Stimulated activated CD8-positive, alpha-beta memory T cell treated with anti-CD3 and anti-CD28 coated beads, Interleukin-12 subunit alpha, Interleukin-12 subunit beta, amount 100 ng/mL, for 1 hour (primary cell): ENCODE results near the gene PRKG2.

Source experiments
- DNase-seq: peaks from one replicate; pipeline ENCODE4 v3.0.0-alpha.2; 2020; ENCODE audit warnings: low read depth

Gene PRKG2

DNA sequence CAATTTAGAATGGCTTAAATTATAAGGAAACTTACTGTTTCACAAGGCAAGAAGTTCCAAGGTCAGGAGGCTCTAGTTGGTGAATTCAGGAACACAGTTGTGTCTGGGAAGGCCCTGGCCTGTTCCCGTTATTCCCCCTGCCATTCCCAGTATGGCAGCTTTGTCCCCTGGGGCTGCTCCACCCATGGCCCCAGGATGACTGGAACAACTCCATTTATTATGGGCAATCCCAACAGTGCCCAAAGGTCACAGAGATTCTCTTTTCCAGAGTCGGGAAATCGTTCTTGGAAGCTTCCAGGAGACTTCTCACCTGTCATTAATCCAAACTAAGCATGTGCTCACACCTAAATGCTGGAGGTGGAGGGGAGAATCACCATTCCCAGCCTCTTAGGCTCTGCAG is 2.8 kb upstream of the PRKG2 start:
- no peak for DNase-seq

DNA sequence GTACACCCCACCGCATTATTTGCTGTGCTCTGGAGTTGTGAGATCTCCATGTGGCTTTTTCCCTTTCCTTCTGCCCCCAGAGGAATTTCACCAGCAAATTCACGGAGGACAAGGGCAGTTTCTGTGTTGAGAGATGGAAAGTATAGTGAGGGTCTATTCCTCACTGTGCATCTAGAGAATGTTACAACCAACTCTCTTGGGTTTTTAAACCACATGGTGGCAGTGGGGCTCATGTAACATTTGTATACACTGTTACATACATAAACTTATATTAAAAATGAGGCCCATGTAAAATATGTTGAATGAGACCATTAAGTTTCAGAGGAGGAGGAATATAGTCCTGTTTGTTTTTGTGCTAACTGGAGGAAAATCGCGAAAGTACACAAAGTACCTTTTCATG is 909 bp upstream of the PRKG2 start:
- no peak for DNase-seq

DNA sequence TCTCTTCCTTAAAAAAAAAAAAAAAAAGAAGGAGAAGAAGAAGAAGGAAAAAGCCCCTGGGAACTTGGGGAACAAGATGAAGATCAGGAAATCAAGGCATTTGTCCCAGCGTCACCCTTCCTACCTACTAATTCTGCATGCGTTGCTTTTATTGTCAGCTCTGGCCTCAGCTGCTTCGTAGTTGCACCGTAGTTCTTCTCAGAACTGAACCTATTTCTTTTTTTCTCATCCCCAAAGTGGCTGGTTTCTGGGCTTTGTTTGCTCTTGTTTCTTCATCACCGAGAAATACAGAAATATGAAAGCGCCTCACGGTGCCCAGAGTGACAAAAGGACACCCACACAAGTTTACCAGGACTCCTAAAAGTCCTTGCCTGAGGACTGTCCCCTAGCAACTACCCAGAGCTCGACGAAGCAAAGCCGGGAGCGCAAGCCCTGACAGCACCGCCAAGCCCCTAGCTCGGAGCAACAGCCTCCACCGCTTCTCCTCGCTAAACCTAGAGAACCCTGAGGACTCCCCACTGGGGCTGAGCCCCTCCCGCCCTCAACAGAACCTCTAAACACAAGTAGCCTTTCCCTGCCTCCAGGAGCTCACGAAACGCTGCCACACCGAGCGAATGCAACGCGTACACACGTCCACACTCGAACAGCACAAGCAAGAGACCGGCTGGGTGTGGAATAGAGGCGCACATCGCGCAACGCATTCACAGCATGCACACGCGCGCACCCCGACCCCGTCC is 710 bp downstream of the PRKG2 start:
- no peak for DNase-seq

- DNase-seq: no peak
Observed at GRCh38 chr4:81213671-81214070, 1.4 kb downstream of the PRKG2 start.

DNA sequence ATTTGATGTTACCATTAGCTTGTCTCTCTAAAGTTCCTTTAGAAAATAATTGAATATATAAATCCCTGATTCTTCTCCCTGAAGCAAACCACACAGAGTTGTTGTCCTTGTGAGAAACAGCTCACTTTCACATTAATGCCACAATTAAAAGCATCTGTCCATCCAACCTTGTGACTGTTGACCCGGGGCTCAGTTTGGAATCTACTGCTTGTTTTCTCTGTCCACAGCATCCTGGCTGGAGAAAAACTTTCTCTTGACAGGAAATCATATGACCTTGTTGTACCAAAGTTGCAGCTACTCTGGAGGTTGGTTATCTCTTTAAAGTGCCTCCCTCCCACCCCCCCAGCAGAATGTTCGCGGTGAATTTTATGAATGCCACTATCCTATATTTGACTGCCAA is 3.1 kb downstream of the PRKG2 start:
- no peak for DNase-seq

DNA sequence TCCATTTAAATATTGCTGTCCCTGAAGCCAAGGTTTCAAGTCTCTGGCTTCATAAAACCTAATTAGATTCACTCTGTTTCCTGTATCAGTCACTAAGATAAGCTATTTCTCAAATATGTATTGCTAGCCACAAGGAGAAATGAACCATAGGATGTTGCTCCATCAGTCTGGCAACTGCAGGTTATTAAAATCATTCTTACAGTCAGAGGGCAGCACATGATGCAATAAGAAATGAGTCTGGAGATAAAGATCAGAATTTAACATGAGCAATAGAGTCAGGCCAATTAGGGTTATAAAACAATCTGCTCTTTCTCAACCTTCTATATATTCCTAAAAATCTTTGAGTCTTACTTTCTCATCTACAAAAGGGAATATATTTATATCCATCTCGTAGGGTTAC is 7.2 kb downstream of the PRKG2 start:
- DNase-seq: no peak

- no peak for DNase-seq
Observed at GRCh38 chr4:81205302-81205701, 9.7 kb downstream of the PRKG2 start.

- DNase-seq: no peak
Observed at GRCh38 chr4:81204571-81204970, 10.5 kb downstream of the PRKG2 start.

DNA sequence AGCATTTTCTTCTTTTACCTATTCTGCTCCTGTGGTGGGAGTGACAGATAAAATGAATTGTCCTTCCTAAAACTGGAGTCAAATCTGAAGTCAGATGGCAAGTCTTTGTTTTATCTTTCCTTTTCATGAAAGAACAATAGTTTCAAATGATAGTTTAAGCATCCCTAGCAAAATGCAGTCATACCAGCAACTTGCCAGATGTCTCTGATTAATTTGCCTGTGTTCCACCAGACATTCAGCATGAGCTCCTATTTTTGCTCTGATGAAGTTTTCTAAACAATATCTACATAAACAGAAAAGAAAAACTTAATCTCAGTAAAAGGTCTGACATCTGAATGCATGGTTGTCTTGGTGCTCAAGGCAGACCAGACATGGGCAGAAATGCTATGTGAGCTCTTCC is 15.2 kb downstream of the PRKG2 start:
- no peak for DNase-seq

DNA sequence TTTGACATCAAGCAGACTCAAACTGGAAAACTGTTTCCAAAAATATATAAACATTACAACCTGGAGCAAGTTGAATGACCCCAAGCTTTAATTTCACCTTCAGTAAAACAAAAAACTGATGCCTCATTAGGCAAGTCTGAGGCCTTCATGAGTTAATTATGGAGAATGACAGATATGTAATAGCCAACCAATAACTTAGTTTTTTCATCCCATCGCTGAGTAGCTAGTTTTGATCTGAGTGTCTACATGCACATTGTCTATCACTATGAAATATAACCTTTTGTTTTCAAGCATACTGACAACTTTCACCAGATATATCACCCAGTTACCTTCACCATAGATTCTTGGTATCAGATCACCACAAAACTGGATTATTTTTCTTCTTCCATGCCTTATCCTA is 16.4 kb downstream of the PRKG2 start:
- DNase-seq: no peak

GRCh38 chr4:81197864-81198524 is 17.0 kb downstream of the PRKG2 start:
- no peak for DNase-seq

GRCh38 chr4:81196126-81196650 is 18.8 kb downstream of the PRKG2 start:
- no peak for DNase-seq

- DNase-seq: no peak
Observed at GRCh38 chr4:81195475-81195874, 19.5 kb downstream of the PRKG2 start.

DNA sequence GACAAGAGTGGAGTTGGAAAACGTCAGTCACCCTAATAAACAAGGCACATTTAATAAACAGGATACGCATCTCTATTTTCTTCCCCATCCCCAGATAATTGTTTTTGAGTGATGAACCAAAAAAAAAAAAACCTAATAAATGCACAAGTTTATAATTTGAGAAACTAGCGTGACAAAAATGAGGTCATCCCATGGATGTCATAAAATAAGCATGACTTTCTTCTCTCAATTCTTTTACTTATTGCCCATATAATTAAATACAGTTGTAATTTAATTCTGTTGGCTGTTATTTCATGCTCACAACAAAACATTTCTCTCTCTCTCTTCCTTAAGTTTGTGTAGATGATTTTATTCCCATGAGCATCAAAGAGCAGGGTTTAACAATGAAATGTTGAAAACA is 20.7 kb downstream of the PRKG2 start:
- no peak for DNase-seq

GRCh38 chr4:81180916-81181315 is 34.1 kb downstream of the PRKG2 start:
- DNase-seq: no peak

- no peak for DNase-seq
Observed at GRCh38 chr4:81179326-81179725, 35.7 kb downstream of the PRKG2 start.

GRCh38 chr4:81173213-81173612 is 41.8 kb downstream of the PRKG2 start:
- DNase-seq: no peak

DNA sequence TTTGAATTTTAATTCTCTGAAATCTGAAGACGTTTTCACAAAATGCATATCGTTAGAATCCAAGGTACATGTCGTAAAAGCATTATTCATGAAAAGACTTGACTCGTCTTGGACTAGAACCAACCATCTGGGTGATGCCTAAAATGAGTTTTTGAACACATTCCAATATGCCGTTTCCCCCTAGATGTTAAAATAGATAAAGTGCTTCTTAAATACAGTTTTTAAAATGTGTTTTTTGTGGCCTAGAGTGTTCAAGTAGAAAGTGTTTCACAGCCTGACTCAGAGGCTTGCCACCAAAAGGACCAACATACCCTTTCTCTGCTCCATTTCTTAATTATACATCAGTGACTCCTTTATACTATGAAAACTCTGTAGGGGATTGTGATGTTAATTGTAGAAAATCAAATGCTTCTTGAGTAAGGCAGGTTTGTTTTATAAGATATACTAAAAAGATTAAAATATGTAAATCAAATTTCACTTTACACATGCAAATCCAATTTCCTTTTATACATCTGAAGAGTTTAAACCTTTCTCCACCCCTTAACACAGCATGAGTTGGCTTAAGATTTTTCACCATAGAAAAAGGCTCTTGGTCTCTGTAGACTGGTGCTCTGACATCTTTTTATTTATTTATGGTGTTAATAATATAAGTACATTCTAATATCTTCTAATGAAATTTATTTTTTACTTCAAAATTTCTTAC is 48.4 kb downstream of the PRKG2 start:
- no peak for DNase-seq

DNA sequence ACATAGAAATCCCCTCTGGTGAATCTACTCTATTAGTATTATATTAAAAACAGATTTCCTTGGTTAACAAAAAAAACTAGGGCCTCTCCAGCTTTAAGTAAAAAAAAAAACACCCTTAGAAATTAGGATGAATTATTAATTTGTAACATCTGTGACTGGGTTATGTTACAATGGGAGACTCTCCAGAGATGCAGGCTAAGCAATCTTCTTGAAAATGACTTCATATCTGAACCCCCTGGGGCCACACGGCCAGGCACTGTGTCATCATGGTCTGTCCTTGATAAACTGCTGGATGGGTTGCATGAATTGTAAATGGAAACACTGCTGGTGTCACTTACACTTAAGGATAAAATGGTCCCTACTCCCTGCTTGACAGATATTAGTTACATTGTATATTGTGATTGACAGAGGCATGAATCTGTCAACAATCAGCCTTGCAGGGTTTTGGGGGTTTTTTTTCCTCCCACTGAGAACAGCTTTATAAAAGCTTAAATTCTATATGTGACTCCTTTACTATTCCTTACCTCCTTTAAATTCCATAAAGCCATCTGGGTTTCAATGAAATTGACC is 49.1 kb downstream of the PRKG2 start:
- no peak for DNase-seq

DNA sequence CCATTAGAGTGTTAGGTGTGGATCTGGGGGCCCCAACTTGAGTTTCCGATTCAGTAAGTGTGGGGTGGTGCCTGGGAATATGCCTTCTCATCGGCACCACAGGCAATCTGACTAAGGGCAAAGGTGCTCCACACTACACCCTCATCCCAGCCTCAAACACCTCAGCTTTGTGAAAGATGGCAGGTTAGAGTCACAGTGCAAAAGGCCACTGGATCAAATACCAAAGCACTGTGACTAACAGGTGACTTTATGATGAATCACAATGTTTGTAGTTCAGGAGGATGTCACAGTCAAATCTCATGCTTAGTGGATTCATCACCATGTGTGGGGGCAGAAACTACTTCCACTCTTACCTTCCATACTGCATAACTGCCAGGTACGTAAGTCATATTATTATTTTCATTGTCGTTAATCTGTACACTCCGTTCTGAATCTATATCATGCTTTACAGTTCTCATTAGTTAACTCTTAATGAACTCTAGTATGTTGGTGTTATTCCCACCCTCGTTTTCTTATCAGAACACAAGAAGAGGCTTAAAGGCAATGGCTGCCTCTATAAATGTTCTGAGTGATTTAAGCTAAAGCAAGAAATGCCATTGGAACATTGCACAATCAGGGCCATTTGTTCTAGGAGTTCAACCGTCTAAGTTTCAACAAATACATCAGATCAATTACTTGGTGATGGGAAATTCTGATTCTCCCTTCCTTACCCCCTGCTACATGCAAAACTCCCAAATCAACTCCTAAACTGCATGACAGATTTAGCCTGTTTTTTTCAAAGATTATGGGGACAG is 50.2 kb downstream of the PRKG2 start:
- DNase-seq: no peak

DNA sequence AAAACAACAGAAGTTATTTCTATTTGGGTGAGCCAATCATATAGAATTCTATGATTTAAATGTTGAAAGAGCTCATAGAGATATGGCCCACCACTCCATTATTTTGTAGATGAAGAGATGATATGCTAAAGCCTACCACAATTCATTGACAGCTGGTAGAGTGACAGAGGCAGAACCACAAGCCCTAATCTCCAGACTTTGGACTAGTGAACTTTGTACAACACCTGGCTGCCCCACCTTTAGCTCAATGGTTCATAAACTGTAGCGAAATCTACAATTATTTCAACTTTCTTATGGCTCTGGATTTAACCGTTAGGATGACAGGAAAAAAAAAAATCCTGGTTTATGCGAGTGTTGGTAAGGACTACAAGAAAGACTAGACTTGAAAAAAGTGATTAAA is 50.9 kb downstream of the PRKG2 start:
- no peak for DNase-seq
